Measurements from ENCODE around the gene NUTM2G.
"Not testable (repeated sequence)": the region's sequence is repeated elsewhere in the genome, so short reads cannot be mapped to it uniquely, and the experiment has no call there.

The NUTM2G gene

GRCh38 chr9:96949346-96949745, 20.7 kb downstream of the NUTM2G start:
- not testable (repeated sequence) for ATAC-seq

- ATAC-seq = not testable (repeated sequence)
Observed at GRCh38 chr9:96950539-96950938, 21.9 kb downstream of the NUTM2G start.

GRCh38 chr9:96967591-96967990, 38.9 kb downstream of the NUTM2G start:
- not testable (repeated sequence) for ATAC-seq

GRCh38 chr9:96972552-96972951, 43.9 kb downstream of the NUTM2G start:
- not testable (repeated sequence) for ATAC-seq

GRCh38 chr9:96974037-96974436, 45.4 kb downstream of the NUTM2G start:
- ATAC-seq = not testable (repeated sequence)

GRCh38 chr9:96983496-96984122, 55.0 kb downstream of the NUTM2G start:
- not testable (repeated sequence) for ATAC-seq

- not testable (repeated sequence) for ATAC-seq
Observed at GRCh38 chr9:96984139-96984538, 55.5 kb downstream of the NUTM2G start.

GRCh38 chr9:96984887-96985286, 56.2 kb downstream of the NUTM2G start:
- not testable (repeated sequence) for ATAC-seq
